Left forelimb (tissue), 1 donor: ENCODE data around the gene DOHH.
A peak's percentile ranks its signal among the peaks of the same experiment; 100 is the strongest.
"Not testable (repeated sequence)": the region's sequence is repeated elsewhere in the genome, so short reads cannot be mapped to it uniquely, and the experiment has no call there.

Source experiments
- DNase-seq: peaks from one replicate; pipeline ENCODE4 v3.0.0-alpha.2; 2018; ENCODE audit warnings: low spot score

The DOHH gene

DNA sequence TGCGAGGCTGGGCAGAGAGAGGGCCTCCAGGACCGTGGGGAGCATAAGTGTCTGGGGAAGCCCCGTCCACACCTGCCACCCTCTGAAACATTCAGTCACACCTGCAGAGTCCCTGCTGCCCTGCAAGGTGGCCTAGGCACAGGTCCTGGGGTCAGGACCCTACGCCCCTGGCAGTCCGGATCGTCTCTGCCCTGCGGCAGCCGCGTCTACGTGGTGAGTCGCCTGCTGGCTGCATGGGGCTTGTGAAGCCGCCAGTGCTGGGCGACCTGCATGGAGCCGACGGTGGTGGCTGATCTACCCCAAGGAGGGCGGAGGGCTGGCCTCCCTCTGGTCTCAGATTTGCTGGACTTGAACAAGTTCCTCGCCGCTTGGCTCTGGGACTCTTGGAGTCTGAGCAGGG, 18.7 kb upstream of the DOHH start:
- no peak for DNase-seq

DNA sequence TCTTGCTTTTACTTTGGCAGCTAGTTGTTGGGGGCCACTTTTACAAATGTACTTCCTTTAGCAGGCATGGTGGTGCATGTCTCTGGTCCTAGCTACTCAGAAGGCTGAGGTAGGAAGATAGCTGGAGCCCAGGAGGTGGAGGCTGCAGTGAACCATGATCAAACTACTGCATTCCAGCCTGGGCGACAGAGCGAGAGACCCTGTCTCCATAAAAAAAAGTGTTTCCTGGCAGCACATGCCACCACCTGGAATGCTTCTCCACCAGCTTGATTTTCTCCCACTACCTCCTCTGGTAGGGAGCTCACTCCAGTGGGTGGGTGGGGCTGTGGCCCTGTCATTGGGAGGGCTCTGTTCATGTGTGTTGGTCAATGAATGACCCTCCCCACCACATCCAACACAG, 18.2 kb upstream of the DOHH start:
- DNase-seq = no peak

DNA sequence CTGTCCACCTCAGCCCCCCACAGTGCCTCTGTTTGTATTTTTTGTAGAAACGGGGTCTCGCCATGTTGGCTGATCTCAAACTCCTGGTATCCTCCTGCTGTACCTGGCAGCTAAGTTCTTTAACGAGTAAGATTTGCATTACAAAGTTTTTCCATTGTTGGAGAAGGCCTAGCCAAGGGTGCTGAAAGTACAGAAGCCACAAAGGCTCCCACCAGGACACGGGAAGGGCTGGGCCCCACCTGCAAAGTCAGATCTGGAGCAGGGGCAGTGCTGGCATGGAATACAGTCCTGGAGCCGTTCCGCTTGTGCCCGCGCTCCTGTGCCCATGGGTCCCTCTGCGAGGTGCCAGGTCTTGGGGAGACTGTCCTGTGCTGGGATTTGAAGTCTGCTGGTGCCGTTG, 17.8 kb upstream of the DOHH start:
- no peak for DNase-seq

- DNase-seq = no peak
Observed at GRCh38 chr19:3517638-3518037, 17.2 kb upstream of the DOHH start.

- DNase-seq = no peak
Observed at GRCh38 chr19:3516675-3517207, 16.3 kb upstream of the DOHH start.

DNA sequence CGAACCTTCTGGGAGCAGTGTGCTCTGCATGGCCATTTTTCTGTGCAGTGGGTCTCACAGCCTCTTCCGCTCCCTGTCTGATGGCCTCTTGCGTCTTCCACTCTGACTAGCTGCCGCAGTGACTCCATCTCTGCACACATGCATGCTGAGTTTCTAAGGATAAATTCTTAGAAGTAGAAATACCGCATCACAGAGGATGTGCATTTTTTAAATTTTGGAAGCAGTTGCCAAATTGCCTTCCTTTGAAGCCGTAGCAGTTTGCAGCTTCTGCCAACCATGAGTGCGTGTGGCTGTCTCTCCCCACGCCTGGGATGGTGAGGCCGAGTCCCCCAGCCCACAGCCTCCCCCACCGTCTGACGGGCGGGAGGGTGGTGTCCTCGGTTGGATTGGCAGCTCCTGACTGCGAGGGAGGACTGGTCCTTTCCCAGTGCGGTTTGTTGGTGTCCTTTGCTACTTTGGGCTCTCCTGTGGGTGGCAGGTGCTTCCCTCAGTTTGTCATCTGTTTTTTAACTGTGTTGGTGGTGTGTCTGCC, 15.5 kb upstream of the DOHH start:
- DNase-seq = no peak

- DNase-seq = no peak
Observed at GRCh38 chr19:3514930-3515329, 14.5 kb upstream of the DOHH start.

DNA sequence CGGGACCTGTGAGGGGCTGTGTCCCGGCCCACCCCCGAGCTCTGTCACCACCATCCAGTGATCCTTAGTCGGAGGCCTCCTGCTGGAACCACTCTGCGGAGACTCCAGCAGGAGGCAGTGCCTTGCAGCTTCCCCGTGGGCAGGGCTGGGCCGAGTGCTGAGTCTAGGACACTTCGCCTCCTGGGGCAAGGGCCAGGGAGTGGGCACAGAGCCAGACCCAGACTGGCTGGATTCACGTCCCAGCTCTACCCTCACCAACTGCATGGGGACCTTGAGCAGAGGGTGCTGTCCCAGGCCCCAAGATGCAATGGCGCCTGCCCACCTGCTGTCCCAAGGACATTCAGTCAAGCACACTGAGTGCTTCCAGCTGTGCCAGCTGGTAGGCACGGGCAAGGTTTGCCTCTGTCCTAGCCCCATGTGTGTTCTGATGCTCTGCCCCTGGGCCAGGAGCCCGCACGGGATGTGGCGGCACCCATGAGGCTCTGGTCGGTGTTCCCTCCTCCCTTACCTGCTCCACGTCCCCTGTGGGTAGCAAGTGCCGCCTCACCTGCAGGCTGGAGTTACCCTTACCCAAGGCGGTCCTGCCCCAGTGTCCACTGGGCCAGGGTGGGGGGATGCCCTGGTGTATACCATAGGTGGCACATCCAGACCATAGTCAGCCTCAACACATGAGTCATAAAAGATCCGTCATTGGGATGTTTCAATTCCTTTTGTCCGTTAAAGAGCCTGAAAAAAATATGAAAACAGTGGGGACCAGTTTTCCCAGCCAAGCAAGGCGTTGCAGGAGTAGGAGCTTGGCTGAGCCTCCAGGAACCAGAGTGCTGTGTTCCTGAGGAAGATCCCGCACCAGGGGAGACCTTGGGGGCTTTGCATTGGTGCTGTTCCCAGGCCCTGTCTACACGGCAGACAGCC, 13.0 kb upstream of the DOHH start:
- DNase-seq = no peak

- DNase-seq = no peak
Observed at GRCh38 chr19:3512562-3513228, 12.2 kb upstream of the DOHH start.

GRCh38 chr19:3511506-3512251, 11.2 kb upstream of the DOHH start:
- DNase-seq = no peak

DNA sequence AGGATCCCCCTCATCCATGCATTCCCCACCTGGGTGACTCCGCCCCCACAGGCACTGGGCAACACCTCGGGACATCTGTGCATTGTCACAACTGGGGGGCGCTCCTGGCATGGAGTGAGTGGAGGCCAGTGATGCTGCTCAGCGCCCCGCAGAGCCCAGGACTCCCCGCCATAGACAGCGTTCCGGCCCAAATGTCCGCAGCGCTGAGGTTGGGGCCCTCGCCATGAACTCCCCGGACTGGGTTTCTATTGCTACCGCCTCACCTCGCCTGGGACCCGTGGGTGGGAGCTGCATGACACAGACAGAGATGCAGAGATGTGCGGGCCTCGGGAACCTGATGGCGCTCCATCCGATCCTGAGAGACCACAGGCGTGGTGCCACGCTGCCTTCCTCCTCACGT, 10.3 kb upstream of the DOHH start:
- no peak for DNase-seq

- no peak for DNase-seq
Observed at GRCh38 chr19:3509566-3509989, 9.1 kb upstream of the DOHH start.

DNA sequence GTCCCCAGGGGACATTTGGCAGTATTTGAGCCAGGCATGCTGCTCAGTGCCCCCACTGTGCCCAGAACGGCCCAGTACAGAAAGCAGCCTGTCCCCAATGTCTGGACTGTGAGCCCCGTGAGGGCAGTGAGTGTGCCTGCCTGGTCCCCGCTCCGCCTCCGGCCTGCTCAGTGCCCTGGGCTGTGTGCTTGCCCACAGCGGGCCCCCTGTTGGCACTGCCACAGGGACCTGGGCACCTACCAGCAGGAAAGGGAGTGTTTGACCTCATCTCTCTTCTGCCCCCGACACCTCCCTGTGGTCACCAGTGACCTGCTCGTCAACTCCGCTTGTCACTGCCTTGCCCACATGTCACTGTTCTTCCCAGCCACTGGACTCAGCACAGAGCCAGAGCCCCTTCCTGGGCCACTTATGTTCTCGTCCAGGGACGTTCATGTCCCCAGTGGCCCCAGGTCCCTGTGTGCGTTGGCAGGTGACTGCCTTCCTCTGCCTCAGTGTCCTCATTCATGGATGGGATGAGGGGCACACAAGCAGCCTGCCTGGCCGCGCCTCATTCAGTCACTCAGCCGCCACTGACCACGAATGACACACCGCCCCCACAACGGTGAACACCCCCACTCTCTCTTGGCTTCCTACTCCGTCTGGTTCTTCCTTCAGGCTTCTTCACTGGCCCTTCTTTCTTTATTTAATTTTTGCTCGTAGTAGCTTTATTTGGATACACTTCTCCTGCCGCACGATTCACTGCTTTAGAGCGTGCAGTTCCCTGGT, 8.5 kb upstream of the DOHH start:
- no peak for DNase-seq

DNA sequence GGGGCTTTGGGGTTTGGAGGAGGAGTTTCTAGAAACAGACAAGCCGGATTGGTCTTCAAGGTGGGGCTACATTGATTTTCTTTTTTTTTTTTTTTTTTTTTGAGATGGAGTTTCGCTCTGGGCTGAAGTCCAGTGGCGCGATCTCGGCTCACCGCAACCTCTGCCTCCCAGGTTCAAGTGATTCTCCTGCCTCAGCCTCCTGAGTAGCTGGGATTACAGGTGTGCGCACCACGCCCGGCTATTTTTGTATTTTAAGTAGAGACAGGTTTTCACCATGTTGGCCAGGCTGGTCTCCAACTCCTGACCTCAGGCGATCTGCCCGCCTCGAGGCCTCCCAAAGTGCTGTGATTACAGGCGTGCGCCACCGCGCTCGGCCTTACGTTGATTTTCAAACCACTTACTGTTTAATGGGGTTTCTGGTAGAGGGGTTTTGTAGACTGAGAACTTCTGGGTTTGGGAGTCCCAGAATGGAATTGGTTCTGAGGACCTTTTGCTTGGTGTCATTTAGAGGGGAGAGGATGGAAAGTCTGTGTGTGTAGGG, 7.7 kb upstream of the DOHH start:
- DNase-seq = not testable (repeated sequence)

DNA sequence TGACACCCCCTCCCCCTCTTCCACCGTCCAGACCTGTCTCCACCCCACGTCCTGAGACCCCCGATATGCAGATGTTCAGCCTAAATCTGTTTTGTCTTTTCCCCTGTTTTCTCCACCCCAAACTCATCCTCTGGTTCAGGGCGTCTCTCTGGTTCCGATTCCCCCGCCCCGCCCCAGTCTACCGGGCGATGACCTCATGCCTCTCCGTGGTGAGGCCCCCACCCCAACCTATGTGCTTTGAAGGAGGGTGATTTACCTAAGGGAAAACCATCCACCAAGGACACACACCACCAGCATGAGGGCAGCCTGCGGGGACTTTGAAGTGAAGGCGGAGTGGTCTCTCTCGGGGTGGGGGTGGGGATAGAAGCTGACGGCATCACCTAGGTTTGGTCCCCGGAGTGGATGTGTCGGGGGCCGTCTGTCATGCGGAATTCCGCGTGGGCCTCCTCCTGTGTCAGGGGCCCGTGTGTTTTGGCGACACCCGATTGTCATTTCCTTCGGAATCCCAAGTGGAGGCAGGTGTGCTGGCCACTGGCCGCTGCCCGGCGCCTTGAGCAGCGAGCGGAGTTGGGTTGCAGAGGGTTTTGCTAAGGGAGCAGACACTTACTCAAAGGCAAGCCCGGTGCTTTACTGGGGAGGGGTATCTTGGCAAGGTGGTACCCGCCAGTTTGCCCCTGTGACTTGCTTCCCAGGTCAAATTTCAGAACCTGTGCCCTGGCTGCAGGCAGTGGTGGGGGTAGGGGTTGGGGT, 7.1 kb upstream of the DOHH start:
- DNase-seq = no peak

DNA sequence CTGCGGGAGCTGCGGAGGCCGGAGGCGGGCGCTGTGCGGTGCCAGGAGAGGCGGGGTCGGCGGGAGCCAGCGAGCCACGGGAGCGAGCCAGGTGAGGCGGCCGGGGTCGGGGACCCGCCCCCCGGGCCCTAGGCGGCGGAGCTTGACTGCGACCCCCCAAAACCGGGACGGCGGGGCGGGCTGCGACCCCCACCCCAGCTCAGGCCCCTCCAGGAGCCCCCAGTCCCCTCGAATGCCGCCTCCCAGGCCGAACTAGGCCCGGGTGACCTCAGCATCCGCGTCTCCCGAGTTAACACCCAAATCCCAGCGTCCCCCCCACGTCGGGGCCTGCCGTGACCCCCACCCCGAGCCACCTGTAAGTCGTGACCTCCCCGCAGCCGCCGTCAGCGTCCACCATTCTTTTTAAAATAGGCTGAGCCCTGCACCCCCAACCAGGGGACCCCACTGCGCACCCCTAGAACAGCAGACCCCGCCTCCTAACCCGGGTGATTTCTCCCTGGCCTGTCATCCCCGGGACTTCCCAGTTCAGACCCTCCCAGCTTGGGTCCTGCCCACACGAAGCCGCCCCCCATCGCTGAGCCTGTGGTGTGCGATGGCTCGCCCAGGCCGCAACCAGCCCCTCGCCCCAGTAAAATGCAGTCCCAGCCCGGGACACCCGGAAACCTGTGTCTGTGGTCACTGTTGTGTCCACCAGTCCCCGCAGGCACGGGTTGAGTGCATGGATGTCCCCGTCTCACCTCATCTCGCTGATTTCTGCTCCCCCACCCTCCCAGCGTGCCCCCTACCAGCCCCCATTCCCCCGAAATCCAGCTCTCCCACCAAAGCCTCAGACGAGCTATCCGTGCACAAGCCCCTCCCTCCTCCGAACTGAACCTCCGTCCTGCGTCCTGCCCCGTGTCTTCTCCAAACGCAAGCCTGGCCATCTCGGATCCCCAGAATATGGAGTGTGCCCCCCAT, 6.2 kb upstream of the DOHH start:
- no peak for DNase-seq

DNA sequence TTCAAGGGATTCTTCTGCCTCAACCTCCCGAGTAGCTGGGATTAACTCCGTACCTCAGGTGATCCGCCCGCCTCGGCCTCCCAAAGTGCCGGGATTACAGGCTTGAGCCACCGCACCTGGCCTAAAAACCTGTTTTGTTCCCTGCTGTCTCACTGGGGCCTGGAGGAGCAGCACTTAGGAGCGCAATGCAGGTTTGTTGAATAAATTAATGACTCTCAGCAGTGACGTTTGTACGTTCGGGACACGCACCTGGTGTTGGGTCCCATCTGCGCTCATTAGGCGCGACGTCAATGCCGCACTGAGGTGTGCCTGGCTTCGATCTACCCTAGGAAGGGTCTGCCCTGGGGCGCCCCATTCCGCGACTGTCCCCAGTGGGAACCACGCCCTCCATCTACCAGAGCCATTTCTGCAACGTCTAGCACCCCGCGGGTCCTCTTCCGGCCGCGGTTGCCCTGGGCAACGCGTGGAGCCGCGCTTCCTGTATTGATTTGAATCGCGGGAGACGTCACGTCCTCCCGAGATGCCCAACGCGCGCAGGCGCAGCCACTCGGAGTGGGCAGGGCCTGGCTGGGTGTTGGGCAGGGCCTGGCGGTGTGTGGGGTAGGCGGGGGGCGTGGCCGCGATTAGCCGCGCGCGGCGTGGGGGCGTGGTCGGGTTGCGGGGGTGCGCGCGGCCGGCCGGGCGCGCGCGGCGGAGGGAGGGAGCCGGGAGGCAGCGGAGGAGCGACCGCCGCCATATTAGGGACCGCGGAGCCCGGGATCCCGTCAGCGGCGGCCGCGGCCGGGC, 5.3 kb upstream of the DOHH start, which contains the start of gene FZR1:
Gene FZR1, plus strand, starts transcription at position 714 of the 786 bp plus-strand sequence. CDS start 16,679 bp downstream, outside the sequence.
- peak; percentile 99 for DNase-seq

- no peak for DNase-seq
Observed at GRCh38 chr19:3504735-3505134, 4.3 kb upstream of the DOHH start.
